Superior temporal gyrus (tissue), 1 donor: ENCODE data around the gene SMIM24.
"Not testable (repeated sequence)": the region's sequence is repeated elsewhere in the genome, so short reads cannot be mapped to it uniquely, and the experiment has no call there.

Experiments used
- DNase-seq: peaks from one replicate; pipeline ENCODE4 v3.0.0-alpha.2; 2016; ENCODE audit errors: extremely low spot score

The SMIM24 gene

GRCh38 chr19:3480383-3481091, at the start of gene SMIM24:
Gene SMIM24 (minus strand): TSS chr19:3480525. CDS start chr19:3480463, 62 bp downstream.
- no peak for DNase-seq

GRCh38 chr19:3529299-3529698, 49.0 kb upstream of the SMIM24 start:
- DNase-seq = not testable (repeated sequence)

GRCh38 chr19:3528539-3529211, 48.4 kb upstream of the SMIM24 start:
- no peak for DNase-seq

DNA sequence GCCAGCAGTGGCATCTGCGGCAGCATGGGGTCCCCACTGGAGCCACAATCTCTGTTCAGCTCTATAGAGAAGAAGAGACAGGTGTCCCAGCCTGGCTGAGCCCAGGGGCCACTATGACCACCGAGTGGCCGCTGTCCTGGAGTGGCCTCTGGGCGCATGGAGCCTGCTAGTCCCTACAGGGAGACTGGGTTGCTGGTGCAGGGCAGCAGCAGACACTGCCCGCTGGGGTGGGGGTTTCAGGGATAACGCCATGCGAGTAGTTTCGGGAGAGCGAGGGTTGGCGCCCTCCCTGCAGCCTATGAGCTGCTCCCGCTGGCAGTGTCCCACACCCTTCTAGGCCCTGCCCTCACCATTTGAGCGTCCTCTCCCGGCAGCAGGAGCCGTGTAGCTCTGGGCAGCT, 47.8 kb upstream of the SMIM24 start:
- DNase-seq = no peak

DNA sequence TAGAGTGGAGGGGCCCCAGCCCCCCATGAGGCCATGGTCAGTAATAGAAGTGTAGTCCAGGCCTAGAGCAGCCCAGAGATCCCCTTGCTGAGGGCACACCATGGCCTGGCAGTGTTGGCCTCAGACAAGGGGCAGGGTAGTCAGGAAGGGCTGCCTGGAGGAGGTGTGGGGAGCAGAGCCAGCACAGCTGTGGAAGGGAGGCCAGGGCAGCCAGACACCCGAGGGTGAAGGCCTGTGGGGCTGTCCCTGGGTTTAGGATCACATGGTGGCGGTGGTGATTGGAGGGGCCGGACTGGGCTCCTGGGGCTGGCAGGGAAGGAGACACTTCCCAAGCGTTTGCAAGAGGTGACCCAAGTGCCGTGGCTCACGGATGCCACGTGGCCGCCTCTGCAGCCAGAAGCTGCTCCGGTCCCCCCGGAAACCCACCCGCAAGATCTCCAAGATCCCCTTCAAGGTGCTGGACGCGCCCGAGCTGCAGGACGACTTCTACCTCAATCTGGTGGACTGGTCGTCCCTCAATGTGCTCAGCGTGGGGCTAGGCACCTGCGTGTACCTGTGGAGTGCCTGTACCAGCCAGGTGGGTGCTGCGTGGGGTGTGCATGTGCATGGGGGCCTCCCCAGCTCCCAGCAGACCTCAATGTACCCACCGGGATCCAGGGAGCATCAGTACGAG, 47.0 kb upstream of the SMIM24 start:
- no peak for DNase-seq

- DNase-seq = no peak
Observed at GRCh38 chr19:3526507-3527237, 46.3 kb upstream of the SMIM24 start.

DNA sequence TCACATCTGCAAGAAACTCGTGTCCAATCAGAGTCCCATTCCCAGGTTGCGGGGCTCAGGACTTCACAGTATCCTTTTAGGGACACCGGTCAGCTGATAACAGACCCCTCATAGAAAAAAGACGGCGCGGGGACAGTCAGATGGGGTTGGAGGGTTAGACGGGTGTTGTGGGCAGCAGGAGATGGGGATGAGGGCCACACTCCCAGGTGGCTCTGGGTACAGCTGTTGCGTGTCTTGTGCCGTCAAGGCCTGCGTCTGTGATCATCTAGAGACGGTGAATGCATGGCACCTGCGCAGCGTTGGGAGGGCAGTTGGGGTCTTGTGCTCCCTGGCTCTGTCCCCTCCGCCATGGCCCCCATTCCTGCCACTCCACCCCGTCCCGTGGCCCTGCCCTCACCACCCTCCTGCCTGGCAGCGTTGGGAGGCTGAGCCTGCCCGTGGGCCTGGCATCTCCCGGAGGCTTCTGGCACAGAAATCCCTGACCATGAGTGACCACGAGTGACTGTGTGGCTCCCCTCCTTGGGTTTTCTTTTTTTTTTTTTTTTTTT, 44.7 kb upstream of the SMIM24 start:
- DNase-seq = no peak

DNA sequence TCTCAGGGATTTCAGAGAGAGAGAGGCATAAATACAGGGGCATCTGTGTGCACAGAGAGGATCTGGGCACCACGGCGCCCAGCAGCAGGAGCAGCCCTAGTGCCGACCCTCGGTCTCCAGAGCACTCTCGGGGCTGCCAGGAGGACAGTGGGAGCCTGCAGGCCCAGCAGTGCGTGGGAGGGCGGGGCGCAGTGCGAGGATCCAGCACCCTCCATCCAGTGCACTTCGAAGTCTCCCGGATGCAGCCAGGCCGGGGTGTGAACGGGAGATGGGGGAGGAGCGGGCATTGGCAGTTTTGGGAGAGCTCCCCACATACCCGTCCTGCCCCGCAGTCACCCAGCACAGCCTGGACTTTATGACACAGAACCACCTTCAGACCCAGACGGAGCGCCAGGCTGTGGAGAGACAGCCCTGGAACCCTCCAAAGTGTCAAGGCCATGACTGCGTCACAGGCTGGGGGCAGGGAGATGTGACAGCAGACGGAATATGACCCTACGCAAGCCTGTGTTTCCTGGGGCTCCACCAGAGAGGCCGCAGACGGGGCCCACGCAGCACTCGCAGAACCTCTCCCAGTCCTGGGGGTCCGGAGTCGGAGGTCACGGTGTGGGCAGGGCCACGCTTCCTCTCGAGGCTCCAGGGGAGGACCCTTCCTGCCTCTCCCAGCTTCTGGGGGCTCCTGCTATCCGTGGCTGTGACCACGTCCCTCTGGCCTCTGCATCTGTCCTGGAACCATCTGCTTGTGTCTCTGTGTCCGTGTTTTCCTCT, 43.9 kb upstream of the SMIM24 start:
- no peak for DNase-seq

DNA sequence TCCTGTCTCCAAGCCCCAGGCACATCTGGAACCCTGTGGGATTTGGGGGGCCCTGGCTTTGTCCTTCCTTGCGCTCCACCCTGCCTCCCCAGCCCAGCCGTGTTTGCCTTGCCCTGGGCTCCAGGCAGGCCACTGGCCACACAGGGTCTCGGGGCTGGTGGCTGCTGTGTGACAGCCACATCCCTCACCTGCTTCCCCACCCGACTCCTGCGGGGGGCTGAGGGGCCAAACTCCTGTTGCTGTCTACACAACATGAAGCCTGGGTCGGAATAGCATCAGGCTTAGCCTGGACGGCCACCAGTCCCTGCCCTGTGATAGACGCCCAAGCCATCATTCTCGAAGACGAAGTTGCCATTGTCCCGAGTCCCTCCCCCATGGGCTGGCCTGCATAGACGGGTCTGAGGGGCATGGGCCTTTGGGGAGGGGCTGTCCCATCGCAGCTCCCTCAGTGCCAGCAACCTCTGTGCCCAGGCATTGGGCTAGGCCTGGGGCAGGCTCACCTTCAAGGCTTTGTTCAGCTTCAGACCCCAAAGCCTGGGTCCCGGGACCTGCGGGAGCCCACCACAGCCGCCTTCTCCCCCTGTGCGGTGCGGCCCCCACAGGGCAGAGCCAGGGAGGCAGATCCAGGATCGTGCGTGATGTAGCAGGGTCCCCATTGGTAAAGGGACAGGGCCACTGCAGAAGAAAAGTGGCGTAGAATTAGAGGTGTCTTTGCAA, 43.2 kb upstream of the SMIM24 start:
- no peak for DNase-seq

- DNase-seq = no peak
Observed at GRCh38 chr19:3522421-3523360, 42.4 kb upstream of the SMIM24 start.

- no peak for DNase-seq
Observed at GRCh38 chr19:3521104-3521445, 40.8 kb upstream of the SMIM24 start.

DNA sequence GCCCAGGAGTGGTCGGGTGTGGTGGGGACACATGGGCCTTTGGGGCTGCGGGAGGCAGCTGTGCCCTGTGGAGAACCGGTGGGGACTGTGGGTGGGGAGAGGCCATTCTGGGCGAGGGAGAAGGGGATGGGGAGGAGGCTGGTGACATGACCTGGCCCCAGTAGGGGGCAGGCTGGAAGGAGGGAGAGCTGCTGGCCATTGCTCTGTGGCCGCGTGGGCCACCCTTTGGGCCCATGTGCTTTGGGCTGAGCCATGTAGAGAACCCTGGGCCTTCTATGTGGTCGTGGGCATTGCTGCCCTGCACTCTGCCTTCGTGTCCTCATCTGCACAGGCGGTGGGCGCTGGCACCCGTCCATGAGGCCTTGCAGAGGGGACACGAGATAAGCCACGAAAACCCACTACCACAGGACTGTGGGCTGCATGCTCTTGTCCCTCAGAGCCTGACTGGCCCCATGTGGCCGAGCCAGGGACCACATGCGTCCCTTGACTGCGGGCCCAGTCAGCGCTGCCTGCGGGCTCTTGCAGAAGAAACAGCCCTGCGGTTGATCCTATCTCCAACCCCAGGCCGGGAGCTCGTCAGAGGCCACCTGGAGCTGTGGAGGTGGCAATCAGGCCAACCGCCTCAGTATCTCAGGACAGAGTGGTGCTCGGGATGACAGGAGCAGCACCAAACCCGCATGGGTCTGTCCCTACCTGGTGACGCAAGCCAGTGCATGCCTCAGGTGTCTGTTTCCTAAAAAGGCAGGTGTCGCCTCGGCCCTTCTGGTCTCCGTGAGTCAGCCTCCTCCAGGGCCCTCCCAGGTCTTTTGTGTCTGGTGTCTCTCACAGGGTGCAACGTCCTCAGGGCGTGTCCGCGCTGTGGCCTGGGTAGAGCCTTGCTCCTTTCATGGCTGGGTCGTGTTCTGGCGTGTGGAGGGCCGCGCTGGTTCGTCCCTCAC, 40.1 kb upstream of the SMIM24 start:
- DNase-seq = no peak

- no peak for DNase-seq
Observed at GRCh38 chr19:3519126-3519525, 38.8 kb upstream of the SMIM24 start.

DNA sequence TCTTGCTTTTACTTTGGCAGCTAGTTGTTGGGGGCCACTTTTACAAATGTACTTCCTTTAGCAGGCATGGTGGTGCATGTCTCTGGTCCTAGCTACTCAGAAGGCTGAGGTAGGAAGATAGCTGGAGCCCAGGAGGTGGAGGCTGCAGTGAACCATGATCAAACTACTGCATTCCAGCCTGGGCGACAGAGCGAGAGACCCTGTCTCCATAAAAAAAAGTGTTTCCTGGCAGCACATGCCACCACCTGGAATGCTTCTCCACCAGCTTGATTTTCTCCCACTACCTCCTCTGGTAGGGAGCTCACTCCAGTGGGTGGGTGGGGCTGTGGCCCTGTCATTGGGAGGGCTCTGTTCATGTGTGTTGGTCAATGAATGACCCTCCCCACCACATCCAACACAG, 38.3 kb upstream of the SMIM24 start:
- no peak for DNase-seq

GRCh38 chr19:3518255-3518654, 37.9 kb upstream of the SMIM24 start:
- DNase-seq = no peak

DNA sequence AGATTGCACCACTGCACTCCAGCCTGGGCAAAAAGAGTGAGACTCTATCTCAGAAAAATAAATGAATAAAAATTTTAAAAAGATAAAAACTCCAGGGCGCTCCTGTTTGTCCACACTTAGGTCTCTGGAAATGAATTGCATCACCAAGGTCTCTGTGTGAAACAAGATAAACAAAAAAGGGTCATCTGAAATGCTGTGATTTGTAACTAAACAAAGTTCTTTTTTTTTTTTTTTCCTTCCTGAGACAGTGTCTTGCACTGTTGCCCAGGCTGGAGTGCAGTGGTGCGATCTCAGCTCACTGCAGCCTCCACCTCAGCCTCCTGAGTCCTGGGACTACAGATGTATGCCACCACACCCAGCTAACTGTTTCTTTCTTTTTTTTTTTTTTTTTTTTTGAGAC, 37.3 kb upstream of the SMIM24 start:
- no peak for DNase-seq

DNA sequence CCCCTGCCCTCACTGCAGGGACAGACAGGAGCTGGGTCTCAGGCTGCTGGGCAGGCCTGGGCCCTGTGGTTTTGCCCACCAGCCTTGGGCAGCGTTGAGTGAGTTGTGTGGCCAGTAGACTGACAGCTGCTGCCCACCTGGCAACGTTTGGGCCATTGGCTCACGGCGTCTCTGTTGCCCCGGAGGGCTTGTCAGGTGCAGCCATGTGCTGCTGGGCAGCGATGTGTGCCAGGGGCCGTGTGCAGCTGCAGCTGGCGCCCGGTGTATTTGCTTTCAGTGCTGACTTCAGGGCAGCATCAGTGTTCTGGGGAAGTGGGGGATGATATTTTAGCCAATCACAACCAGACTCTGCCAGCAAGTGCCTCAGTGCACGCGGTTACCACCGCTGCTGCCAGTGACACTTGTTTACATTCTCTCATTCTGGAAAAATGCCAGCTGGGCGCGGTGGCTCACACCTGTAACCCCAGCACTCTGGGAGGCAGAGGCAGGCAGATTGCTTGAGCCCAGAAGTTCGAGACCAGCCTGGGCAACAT, 36.4 kb upstream of the SMIM24 start:
- DNase-seq = no peak

GRCh38 chr19:3515891-3516422, 35.6 kb upstream of the SMIM24 start:
- DNase-seq = peak; percentile 39
